Activated CD4-positive, alpha-beta memory T cell treated with anti-CD3 and anti-CD28 coated beads for 36 hours (primary cell): ENCODE data around the gene PAXX. TPM values are rescaled to one million over a fixed set of nuclear protein-coding genes. Genes with fewer than 3 reads are reported as not detected.

Experiments
- CTCF ChIA-PET: fragments of 350-600 bp; sonication (Branson Sonifier 250); formaldehyde crosslinking; loops from one replicate; lab custom pipeline; 2021; ENCODE audit warnings: antibody characterized with exemption, inconsistent platforms; lab: Charles Lee
- POLR2A ChIA-PET: fragments of 350-600 bp; sonication (Branson Sonifier 250); formaldehyde crosslinking; loops from one replicate; lab custom pipeline; 2021; ENCODE audit warnings: antibody characterized with exemption; lab: Charles Lee
- DNase-seq: peaks from one replicate; pipeline ENCODE4 v3.0.0-alpha.2; 2020
- H3K27ac Mint-ChIP-seq: one replicate; pipeline ENCODE4 v1.8.0; 2021; ENCODE audit warnings: mixed read lengths
- H3K27me3 Mint-ChIP-seq: one replicate; pipeline ENCODE4 v1.8.0; 2021; ENCODE audit warnings: mixed read lengths
- H3K36me3 Mint-ChIP-seq: one replicate; pipeline ENCODE4 v1.8.0; 2021; ENCODE audit warnings: mixed read lengths
- H3K4me1 Mint-ChIP-seq: one replicate; pipeline ENCODE4 v1.8.0; 2021; ENCODE audit warnings: low read depth, mixed read lengths
- H3K4me3 Mint-ChIP-seq: one replicate; pipeline ENCODE4 v1.8.0; 2021; ENCODE audit warnings: mild to moderate bottlenecking, mixed read lengths
- H3K9me3 Mint-ChIP-seq: one replicate; pipeline ENCODE4 v1.8.0; 2021; ENCODE audit warnings: mixed read lengths
- intact Hi-C: fragments of 100-400 bp; cut with micrococcal nuclease; formaldehyde crosslinking; loops from one replicate; pipeline ENCODE4 v1.15.1; 2023
- total RNA-seq, 2 experiments: library from RNA; stranded (reverse); gene quantifications; one replicate each; pipeline ENCODE4 v1.2.3, GENCODE V29; 2021

PAXX gene
- total RNA-seq, 2 experiments from 2014 or later: 71.0 to 71.2 TPM

- Mint-ChIP-seq H3K27ac (no peak overlapping the region), H3K27me3 (no peaks in the 10 kb centered on the region), H3K4me3 (no peak overlapping the region), H3K36me3 (no peaks in the 10 kb centered on the region), H3K9me3 (peaks cover 4% of the 10 kb centered on the region), H3K4me1 (peaks cover 5% of the 10 kb centered on the region)
- CTCF ChIA-PET: no interaction called here
- POLR2A ChIA-PET: no interaction called here
- no peak for DNase-seq
- intact Hi-C loops: no loop called here
Measured at GRCh38 chr9:136955202-136955942, 36.9 kb upstream of the PAXX start.

- Mint-ChIP-seq H3K4me3 (no peak overlapping the region), H3K27me3 (no peaks in the 10 kb centered on the region), H3K27ac (no peak overlapping the region), H3K9me3 (peaks cover 4% of the 10 kb centered on the region), H3K4me1 (peaks cover 8% of the 10 kb centered on the region), H3K36me3 (no peaks in the 10 kb centered on the region)
- DNase-seq: no peak
- ChIA-PET POLR2A (no interaction called here), CTCF (no interaction called here)
- intact Hi-C loops: no loop called here
Measured at GRCh38 chr9:136955943-136956335, 36.3 kb upstream of the PAXX start.

GRCh38 chr9:136956604-136957003 is 35.6 kb upstream of the PAXX start:
- CTCF ChIA-PET: no interaction called here
- H3K27ac Mint-ChIP-seq: no peak overlapping the region
- H3K9me3 Mint-ChIP-seq: peaks cover 4% of the 10 kb centered on the region
- POLR2A ChIA-PET: no interaction called here
- no peaks in the 10 kb centered on the region for H3K36me3 Mint-ChIP-seq
- peaks cover 8% of the 10 kb centered on the region for H3K4me1 Mint-ChIP-seq
- no peak for DNase-seq
- H3K4me3 Mint-ChIP-seq: no peak overlapping the region
- intact Hi-C loops: no loop called here
- no peaks in the 10 kb centered on the region for H3K27me3 Mint-ChIP-seq

GRCh38 chr9:136957461-136957860 is 34.8 kb upstream of the PAXX start:
- ChIA-PET CTCF (no interaction called here), POLR2A (no interaction called here)
- Mint-ChIP-seq H3K27ac (no peak overlapping the region), H3K27me3 (no peaks in the 10 kb centered on the region), H3K9me3 (peaks cover 4% of the 10 kb centered on the region), H3K4me3 (no peak overlapping the region), H3K36me3 (no peaks in the 10 kb centered on the region), H3K4me1 (peaks cover 8% of the 10 kb centered on the region)
- no peak for DNase-seq
- intact Hi-C loops: no loop called here

- Mint-ChIP-seq H3K27ac (no peak overlapping the region), H3K4me3 (no peak overlapping the region), H3K27me3 (no peaks in the 10 kb centered on the region), H3K36me3 (no peaks in the 10 kb centered on the region), H3K9me3 (peaks cover 4% of the 10 kb centered on the region), H3K4me1 (peaks cover 11% of the 10 kb centered on the region)
- intact Hi-C loops: no loop called here
- DNase-seq: no peak
- POLR2A ChIA-PET: no interaction called here
- CTCF ChIA-PET: no interaction called here
Measured at GRCh38 chr9:136957901-136958300, 34.3 kb upstream of the PAXX start.

DNA sequence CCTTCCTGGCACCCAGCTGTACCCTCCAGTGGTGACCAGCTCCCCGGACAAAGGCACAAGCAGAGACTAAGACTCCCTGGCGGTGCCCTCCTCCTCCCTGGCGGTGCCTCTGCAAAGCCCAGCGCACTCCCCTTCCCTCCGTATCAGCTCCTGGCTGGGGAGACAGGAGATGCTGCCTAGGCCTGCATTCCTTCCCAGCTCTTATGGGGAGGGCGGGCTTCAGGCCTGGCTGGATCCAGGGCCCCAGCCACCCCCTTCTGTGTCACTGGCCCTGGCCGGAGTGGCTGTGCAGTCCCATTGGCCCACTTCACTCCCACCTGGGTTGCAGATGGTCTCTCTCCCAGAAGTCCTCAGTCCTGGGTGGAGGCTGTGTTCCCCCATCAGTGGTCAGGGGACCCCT is 33.7 kb upstream of the PAXX start:
- Mint-ChIP-seq H3K27ac (no peak overlapping the region), H3K9me3 (peaks cover 4% of the 10 kb centered on the region), H3K4me3 (no peak overlapping the region), H3K36me3 (no peaks in the 10 kb centered on the region), H3K4me1 (peaks cover 13% of the 10 kb centered on the region), H3K27me3 (no peaks in the 10 kb centered on the region)
- POLR2A ChIA-PET: no interaction called here
- CTCF ChIA-PET: no interaction called here
- no peak for DNase-seq
- intact Hi-C loops: no loop called here

DNA sequence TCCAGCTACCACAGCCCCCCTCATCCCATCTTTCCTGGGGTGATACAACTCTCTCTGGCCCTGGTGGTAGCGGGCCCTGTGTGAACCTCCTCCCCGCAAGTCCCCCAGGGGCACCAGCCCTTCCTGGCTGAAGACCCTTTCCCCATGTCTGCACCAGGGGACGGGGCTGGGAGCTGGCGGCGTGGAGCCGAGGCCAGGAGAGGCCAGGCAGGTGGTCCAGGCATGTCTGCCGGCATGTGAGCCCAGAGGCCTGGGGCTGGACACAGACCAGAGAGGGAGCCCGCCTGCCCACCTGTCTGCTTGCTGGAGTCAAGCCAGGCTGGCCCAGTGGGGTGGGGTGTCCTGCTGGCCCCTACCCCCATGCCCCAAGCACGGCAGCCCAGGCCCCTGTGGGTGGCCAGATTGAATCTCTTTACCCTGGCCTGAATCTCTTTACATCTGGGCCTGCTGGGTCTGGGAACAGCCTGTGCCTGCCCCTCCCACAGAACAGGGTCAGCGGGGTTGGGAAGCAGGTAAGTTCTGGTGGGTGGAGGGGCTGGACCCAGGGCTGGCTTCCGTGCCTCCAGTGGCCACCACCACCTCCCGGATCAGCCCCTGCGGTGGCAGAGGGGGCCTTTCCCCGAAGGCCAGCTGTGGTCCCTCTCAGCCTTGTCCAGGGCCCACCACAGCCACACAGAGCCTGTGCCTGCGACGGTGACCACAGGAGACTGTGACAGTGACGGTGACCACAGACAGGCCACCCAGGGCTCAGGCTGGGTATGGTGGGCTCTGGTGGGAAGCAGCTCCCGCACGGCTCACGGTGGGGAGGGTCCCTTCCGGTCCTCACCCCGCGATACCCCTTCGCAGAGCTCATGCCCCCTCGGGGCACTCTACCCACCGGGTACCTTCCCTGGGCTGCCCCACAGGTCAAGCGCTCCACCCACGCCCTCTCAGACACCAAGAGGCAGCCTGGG is 33.0 kb upstream of the PAXX start:
- H3K36me3 Mint-ChIP-seq: no peaks in the 10 kb centered on the region
- POLR2A ChIA-PET: interaction anchor here (0.8 kb wide), 1 partner anchor 58 kb away, joined by 4 read pairs; no protein-coding TSS in a partner anchor
- no peak overlapping the region for H3K27ac Mint-ChIP-seq
- H3K4me1 Mint-ChIP-seq: peaks cover 13% of the 10 kb centered on the region
- intact Hi-C loops: no loop called here
- H3K27me3 Mint-ChIP-seq: no peaks in the 10 kb centered on the region
- no peak overlapping the region for H3K4me3 Mint-ChIP-seq
- CTCF ChIA-PET: interaction anchor here (1.3 kb wide), 1 partner anchor 70 kb away, joined by 4 read pairs; no protein-coding TSS in a partner anchor
- no peak for DNase-seq
- peaks cover 4% of the 10 kb centered on the region for H3K9me3 Mint-ChIP-seq

GRCh38 chr9:136960212-136960937 is 31.8 kb upstream of the PAXX start:
- CTCF ChIA-PET: interaction anchor here (1.3 kb wide), 2 partner anchors 69 to 75 kb away, joined by 3 to 4 read pairs; no protein-coding TSS in a partner anchor
- Mint-ChIP-seq H3K9me3 (peaks cover 4% of the 10 kb centered on the region), H3K27ac (no peak overlapping the region), H3K4me3 (no peak overlapping the region), H3K27me3 (no peaks in the 10 kb centered on the region), H3K36me3 (no peaks in the 10 kb centered on the region), H3K4me1 (peaks cover 24% of the 10 kb centered on the region)
- DNase-seq: no peak
- intact Hi-C loops: no loop called here
- POLR2A ChIA-PET: interaction anchor here (0.6 to 0.8 kb wide), 3 partner anchors 11 to 59 kb away, joined by 3 to 4 read pairs (median 3); no protein-coding TSS in a partner anchor

- Mint-ChIP-seq H3K9me3 (peaks cover 4% of the 10 kb centered on the region), H3K27ac (no peak overlapping the region), H3K27me3 (no peaks in the 10 kb centered on the region), H3K4me3 (no peak overlapping the region), H3K36me3 (no peaks in the 10 kb centered on the region), H3K4me1 (peaks cover 28% of the 10 kb centered on the region)
- CTCF ChIA-PET: interaction anchor here (1.3 kb wide), 1 partner anchor 74 kb away, joined by 3 read pairs; no protein-coding TSS in a partner anchor
- intact Hi-C loops: no loop called here
- POLR2A ChIA-PET: interaction anchor here (1.2 kb wide), 1 partner anchor 13 kb away, joined by 3 read pairs; no protein-coding TSS in a partner anchor
- no peak for DNase-seq
Measured at GRCh38 chr9:136960938-136961275, 31.3 kb upstream of the PAXX start.

DNA sequence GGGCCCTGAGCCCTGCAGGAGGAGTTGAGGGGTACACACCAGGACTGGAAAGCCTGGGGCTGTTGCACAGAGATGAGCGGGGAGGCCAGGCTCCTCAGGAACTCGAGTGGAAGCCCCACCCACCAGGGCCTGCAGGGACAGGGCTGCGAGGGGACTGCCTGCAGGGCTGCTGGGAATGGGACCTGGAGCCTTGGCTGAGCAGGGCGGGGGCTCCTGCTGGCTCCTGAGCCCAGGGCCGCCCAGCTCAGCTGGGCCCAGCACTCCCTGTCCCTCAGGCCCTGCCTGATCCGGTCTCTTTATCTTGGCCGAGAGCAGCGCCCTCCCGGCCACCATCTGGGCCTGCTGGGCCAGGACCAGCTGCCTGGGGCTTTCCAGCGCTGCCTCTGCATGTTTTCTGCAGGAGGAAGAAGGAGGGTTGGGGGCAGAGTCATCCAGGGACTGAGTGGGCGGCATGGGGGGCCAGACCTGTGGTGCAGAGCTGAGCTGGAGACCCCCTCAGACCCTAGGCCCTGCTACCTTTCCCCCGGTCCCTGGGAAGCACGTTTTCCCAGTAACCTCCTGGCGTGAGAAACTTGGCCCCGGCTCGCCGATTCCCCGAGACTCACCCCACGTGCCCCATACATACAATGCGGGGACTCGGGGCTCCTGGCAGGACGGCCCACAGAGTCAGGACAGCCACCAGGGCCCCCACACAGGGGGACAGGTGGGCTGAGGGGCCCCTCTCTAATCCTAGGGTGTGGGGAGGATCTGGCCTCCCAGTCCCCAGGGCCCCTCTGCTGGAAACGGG is 30.8 kb upstream of the PAXX start:
- CTCF ChIA-PET: interaction anchor here (1.3 kb wide), 1 partner anchor 74 kb away, joined by 3 read pairs; no protein-coding TSS in a partner anchor

GRCh38 chr9:136962163-136962562 is 30.1 kb upstream of the PAXX start:
- no peaks in the 10 kb centered on the region for H3K36me3 Mint-ChIP-seq
- no peak overlapping the region for H3K27ac Mint-ChIP-seq
- intact Hi-C loops: no loop called here
- no peak overlapping the region for H3K4me3 Mint-ChIP-seq
- H3K9me3 Mint-ChIP-seq: no peaks in the 10 kb centered on the region
- no peaks in the 10 kb centered on the region for H3K27me3 Mint-ChIP-seq
- no peak for DNase-seq
- ChIA-PET POLR2A (interaction anchor here (1.2 kb wide), 1 partner anchor 12 kb away, joined by 3 read pairs; no protein-coding TSS in a partner anchor), CTCF (no interaction called here)
- H3K4me1 Mint-ChIP-seq: peaks cover 31% of the 10 kb centered on the region

More for the DNA sequence above, 30.8 kb upstream of the PAXX start:
- Mint-ChIP-seq H3K27ac (no peak overlapping the region), H3K4me3 (no peak overlapping the region), H3K36me3 (no peaks in the 10 kb centered on the region), H3K4me1 (peaks cover 31% of the 10 kb centered on the region), H3K9me3 (peaks cover 4% of the 10 kb centered on the region), H3K27me3 (no peaks in the 10 kb centered on the region)
- intact Hi-C loops: no loop called here
- POLR2A ChIA-PET: interaction anchor here (1.2 kb wide), 1 partner anchor 13 kb away, joined by 3 read pairs; no protein-coding TSS in a partner anchor
- DNase-seq: no peak
